Measurements from ENCODE around the gene ATP6V1C2. TPM values are rescaled to one million over a fixed set of nuclear protein-coding genes. Genes with fewer than 3 reads are reported as not detected.
A peak's percentile ranks its signal among the peaks of the same experiment; 100 is the strongest.

ATP6V1C2 gene
- total RNA-seq, 2 donors from 2014 or later: 0.21 TPM; not detected in 1

GRCh38 chr2:10786240-10786982 lies 65.0 kb downstream of the ATP6V1C2 start:
- Mint-ChIP-seq H3K9me3 (no peaks in the 10 kb centered on the region), H3K4me3 (no peak overlapping the region), H3K27ac (no peak overlapping the region), H3K36me3 (ENCODE audit: insufficient read depth in 2 of 2) (peaks cover 11 to 41% of the 10 kb centered on the region in 2 donors), H3K27me3 (ENCODE audit: low read depth) (no peaks in the 10 kb centered on the region), H3K4me1 (ENCODE audit: low read depth) (peaks cover 3% of the 10 kb centered on the region)
- DNase-seq (no peak), ATAC-seq (replicated peaks in 1 of 2) (no peak)

- Mint-ChIP-seq H3K36me3 (ENCODE audit: insufficient read depth in 2 of 2) (peaks cover 13 to 45% of the 10 kb centered on the region in 2 donors), H3K9me3 (no peaks in the 10 kb centered on the region), H3K4me3 (no peak overlapping the region), H3K27ac (no peak overlapping the region), H3K4me1 (ENCODE audit: low read depth) (peaks cover 7% of the 10 kb centered on the region), H3K27me3 (ENCODE audit: low read depth) (no peaks in the 10 kb centered on the region)
- DNase-seq (peak; percentile 24 to 35), ATAC-seq (replicated peaks in 1 of 2) (no peak)
Observed at GRCh38 chr2:10787176-10787968, 65.9 kb downstream of the ATP6V1C2 start.

- no peak for ATAC-seq (replicated peaks in 1 of 2)
- no peak overlapping the region for H3K27ac Mint-ChIP-seq
- peaks cover 15 to 42% of the 10 kb centered on the region in 2 donors for H3K36me3 Mint-ChIP-seq (ENCODE audit: insufficient read depth in 2 of 2)
- H3K4me1 Mint-ChIP-seq (ENCODE audit: low read depth): peaks cover 7% of the 10 kb centered on the region
- no peaks in the 10 kb centered on the region for H3K27me3 Mint-ChIP-seq (ENCODE audit: low read depth)
- H3K4me3 Mint-ChIP-seq: no peak overlapping the region
- no peaks in the 10 kb centered on the region for H3K9me3 Mint-ChIP-seq
- no peak for DNase-seq
Observed at GRCh38 chr2:10788855-10789254, 67.4 kb downstream of the ATP6V1C2 start.

- Mint-ChIP-seq H3K4me1 (ENCODE audit: low read depth) (peaks cover 7% of the 10 kb centered on the region), H3K27me3 (ENCODE audit: low read depth) (no peaks in the 10 kb centered on the region), H3K36me3 (ENCODE audit: insufficient read depth in 2 of 2) (peaks cover 19 to 38% of the 10 kb centered on the region in 2 donors), H3K4me3 (peak overlapping the region in 1 of 2 donors; percentile 75), H3K9me3 (no peaks in the 10 kb centered on the region), H3K27ac (peak overlapping the region; percentile 87)
- DNase-seq: peak in 1 of 2 donors; percentile 29
- peak; percentile 49 to 79 for ATAC-seq (replicated peaks in 1 of 2)
Observed at GRCh38 chr2:10790228-10790973, 69.0 kb downstream of the ATP6V1C2 start.

GRCh38 chr2:10792001-10792634 lies 70.7 kb downstream of the ATP6V1C2 start:
- H3K27me3 Mint-ChIP-seq (ENCODE audit: low read depth): no peaks in the 10 kb centered on the region
- H3K36me3 Mint-ChIP-seq (ENCODE audit: insufficient read depth in 2 of 2): peaks cover 16 to 29% of the 10 kb centered on the region in 2 donors
- peak overlapping the region in 1 of 2 donors; percentile 75 for H3K4me3 Mint-ChIP-seq
- H3K27ac Mint-ChIP-seq: peak overlapping the region; percentile 87
- ATAC-seq (replicated peaks in 1 of 2): peak; percentile 53 to 64
- no peaks in the 10 kb centered on the region for H3K9me3 Mint-ChIP-seq
- no peak for DNase-seq
- H3K4me1 Mint-ChIP-seq (ENCODE audit: low read depth): peaks cover 17% of the 10 kb centered on the region

- peaks cover 14 to 27% of the 10 kb centered on the region in 2 donors for H3K36me3 Mint-ChIP-seq (ENCODE audit: insufficient read depth in 2 of 2)
- H3K9me3 Mint-ChIP-seq: no peaks in the 10 kb centered on the region
- ATAC-seq (replicated peaks in 1 of 2) (no peak), DNase-seq (no peak)
- H3K27me3 Mint-ChIP-seq (ENCODE audit: low read depth): no peaks in the 10 kb centered on the region
- H3K4me3 Mint-ChIP-seq: peak overlapping the region in 1 of 2 donors; percentile 75
- H3K4me1 Mint-ChIP-seq (ENCODE audit: low read depth): peaks cover 21% of the 10 kb centered on the region
- peak overlapping the region; percentile 87 for H3K27ac Mint-ChIP-seq
Observed at GRCh38 chr2:10792660-10793400, 71.4 kb downstream of the ATP6V1C2 start.

- DNase-seq: no peak
- Mint-ChIP-seq H3K27ac (no peak overlapping the region), H3K4me3 (no peak overlapping the region), H3K9me3 (no peaks in the 10 kb centered on the region), H3K4me1 (ENCODE audit: low read depth) (peaks cover 25% of the 10 kb centered on the region), H3K36me3 (ENCODE audit: insufficient read depth in 2 of 2) (peaks cover 11 to 22% of the 10 kb centered on the region in 2 donors), H3K27me3 (ENCODE audit: low read depth) (no peaks in the 10 kb centered on the region)
- ATAC-seq (replicated peaks in 1 of 2): no peak
Observed at GRCh38 chr2:10793816-10794215, 72.4 kb downstream of the ATP6V1C2 start.

GRCh38 chr2:10794876-10795275 lies 73.4 kb downstream of the ATP6V1C2 start:
- peaks cover 25% of the 10 kb centered on the region for H3K4me1 Mint-ChIP-seq (ENCODE audit: low read depth)
- H3K36me3 Mint-ChIP-seq (ENCODE audit: insufficient read depth in 2 of 2): peaks cover 11 to 22% of the 10 kb centered on the region in 2 donors
- H3K4me3 Mint-ChIP-seq: no peak overlapping the region
- H3K27me3 Mint-ChIP-seq (ENCODE audit: low read depth): no peaks in the 10 kb centered on the region
- H3K9me3 Mint-ChIP-seq: no peaks in the 10 kb centered on the region
- ATAC-seq (replicated peaks in 1 of 2) (no peak), DNase-seq (no peak)
- H3K27ac Mint-ChIP-seq: peak overlapping the region; percentile 16

GRCh38 chr2:10795508-10796046 lies 74.1 kb downstream of the ATP6V1C2 start:
- DNase-seq (no peak), ATAC-seq (replicated peaks in 1 of 2) (peak in 1 of 2 donors; percentile 42)
- Mint-ChIP-seq H3K4me1 (ENCODE audit: low read depth) (peaks cover 25% of the 10 kb centered on the region), H3K27ac (no peak overlapping the region), H3K36me3 (ENCODE audit: insufficient read depth in 2 of 2) (peaks cover 10 to 22% of the 10 kb centered on the region in 2 donors), H3K27me3 (ENCODE audit: low read depth) (no peaks in the 10 kb centered on the region), H3K4me3 (no peak overlapping the region), H3K9me3 (no peaks in the 10 kb centered on the region)

GRCh38 chr2:10796703-10797102 lies 75.3 kb downstream of the ATP6V1C2 start:
- peaks cover 5 to 12% of the 10 kb centered on the region in 2 donors for H3K36me3 Mint-ChIP-seq (ENCODE audit: insufficient read depth in 2 of 2)
- no peak overlapping the region for H3K27ac Mint-ChIP-seq
- H3K4me3 Mint-ChIP-seq: no peak overlapping the region
- no peaks in the 10 kb centered on the region for H3K27me3 Mint-ChIP-seq (ENCODE audit: low read depth)
- ATAC-seq (replicated peaks in 1 of 2) (peak; percentile 54 to 70), DNase-seq (no peak)
- H3K9me3 Mint-ChIP-seq: no peaks in the 10 kb centered on the region
- H3K4me1 Mint-ChIP-seq (ENCODE audit: low read depth): peaks cover 20% of the 10 kb centered on the region

GRCh38 chr2:10798783-10799182 lies 77.4 kb downstream of the ATP6V1C2 start:
- Mint-ChIP-seq H3K4me3 (no peak overlapping the region), H3K27ac (peak overlapping the region; percentile 86), H3K36me3 (ENCODE audit: insufficient read depth in 2 of 2) (peaks cover 4 to 9% of the 10 kb centered on the region in 2 donors), H3K9me3 (no peaks in the 10 kb centered on the region), H3K27me3 (ENCODE audit: low read depth) (no peaks in the 10 kb centered on the region), H3K4me1 (ENCODE audit: low read depth) (peaks cover 19% of the 10 kb centered on the region)
- ATAC-seq (replicated peaks in 1 of 2) (no peak), DNase-seq (no peak)

GRCh38 chr2:10800163-10800562 lies 78.7 kb downstream of the ATP6V1C2 start:
- Mint-ChIP-seq H3K4me3 (no peak overlapping the region), H3K36me3 (ENCODE audit: insufficient read depth in 2 of 2) (peaks cover 0 to 11% of the 10 kb centered on the region in 2 donors), H3K4me1 (ENCODE audit: low read depth) (peaks cover 19% of the 10 kb centered on the region), H3K27ac (no peak overlapping the region), H3K27me3 (ENCODE audit: low read depth) (no peaks in the 10 kb centered on the region), H3K9me3 (no peaks in the 10 kb centered on the region)
- ATAC-seq (replicated peaks in 1 of 2) (no peak), DNase-seq (no peak)
